ENCODE measurements around the gene SENP7. TPM values are rescaled to one million over a fixed set of nuclear protein-coding genes. Genes with fewer than 3 reads are reported as not detected.

The SENP7 gene
- total RNA-seq, 1 experiment from 2014 or later, result 7.9 TPM

DNA sequence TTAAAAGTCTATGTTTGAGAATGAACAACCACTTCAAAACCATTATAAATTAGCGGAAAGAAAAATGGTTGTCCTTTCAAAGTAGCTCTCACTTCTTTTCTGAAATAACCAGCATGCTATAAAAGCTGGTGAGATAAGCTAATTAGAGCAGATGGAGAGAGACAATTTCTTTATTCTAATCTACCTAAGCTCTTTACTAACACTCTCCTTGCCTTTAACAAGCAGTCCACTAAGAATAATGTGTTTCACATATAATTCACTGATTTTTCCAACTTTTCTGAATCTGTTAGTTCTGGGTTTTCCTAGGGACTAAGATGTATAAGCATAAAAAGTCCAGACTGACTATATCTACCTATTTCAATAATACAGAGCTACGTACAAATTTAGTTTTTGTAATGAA, 192.5 kb downstream of the SENP7 start, which contains the start of gene IMPG2:
Gene IMPG2 (minus strand): TSS at position 101 of the 400 bp plus-strand sequence. CDS start 203 bp downstream, outside the sequence.
- ATAC-seq (no peak), DNase-seq (ENCODE audit: low read depth, low spot score) (no peak)
- H4K20me1 ChIP-seq (ENCODE audit: insufficient read depth), result no peaks in the 10 kb centered on the region
- no peaks in the 10 kb centered on the region for H3K27me3 ChIP-seq (ENCODE audit: insufficient read depth, low read length)
- no TSS peak for BruUV-seq (replicated peaks)
- intact Hi-C loops (cut with micrococcal nuclease), result no loop called here
- POLR2A ChIA-PET, result no interaction called here
- no peaks in the 10 kb centered on the region for H3K9me2 ChIP-seq (ENCODE audit: insufficient read depth)
- no peak within 1 kb of the TSS for H3K9ac ChIP-seq (ENCODE audit: low read length)
- H3K4me1 ChIP-seq (ENCODE audit: control insufficient read depth in 1 of 2, insufficient read depth in 2 of 2, low read length in 2 of 2), result no peaks in the 10 kb centered on the region
- H3K4me3 ChIP-seq (replicated peaks in 1 of 2; ENCODE audit: low read depth in 1 of 2, low read length in 2 of 2), result no peak within 1 kb of the TSS
- RAD21 ChIA-PET (ENCODE audit: low non-redundant PET in 1 of 2, low total read pairs in 2 of 2, uncharacterized antibody in 2 of 2, unreplicated experiment in 2 of 2), result no interaction called here
- CTCF ChIA-PET, result no interaction called here
- no peaks in the 10 kb centered on the region for H3K79me2 ChIP-seq (ENCODE audit: insufficient read depth, low read length)
- H3K4me2 ChIP-seq (ENCODE audit: low read length), result no peak within 1 kb of the TSS
- no peak within 1 kb of the TSS for H3K27ac ChIP-seq (ENCODE audit: low read depth, low read length)
- H3K36me3 ChIP-seq (ENCODE audit: control insufficient read depth in 1 of 2, insufficient read depth in 2 of 2, low read length in 2 of 2), result no peaks in the 10 kb centered on the region
- H3K9me3 ChIP-seq (ENCODE audit: control insufficient read depth in 1 of 2, insufficient read depth in 1 of 2, low read depth in 1 of 2, low read length in 2 of 2), result no peaks in the 10 kb centered on the region
- TF ChIP-seq SIN3A (IDR thresholded peaks at IDR 0.05; ENCODE audit: low read depth) (no peak), EGR1 (IDR thresholded peaks at IDR 0.05; ENCODE audit: low read depth) (no peak), POLR2AphosphoS5 (IDR thresholded peaks at IDR 0.05; ENCODE audit: low read depth, low read length) (no peak), CEBPB (IDR thresholded peaks at IDR 0.05; ENCODE audit: low read depth) (no peak), RAD21 (IDR thresholded peaks at IDR 0.05; ENCODE audit: low read depth) (no peak), TCF7L2 (IDR thresholded peaks at IDR 0.05; ENCODE audit: borderline replicate concordance, extremely low read depth, insufficient read depth, insufficient read length) (no peak), SRF (IDR thresholded peaks at IDR 0.05; ENCODE audit: low read depth) (no peak), ZFX (IDR thresholded peaks at IDR 0.05) (no peak), SP1 (IDR thresholded peaks at IDR 0.05; ENCODE audit: low read depth) (no peak), POLR2A (IDR thresholded peaks at IDR 0.05; ENCODE audit: borderline replicate concordance, extremely low read depth, insufficient read depth, insufficient read length) (no peak), EZH2 (IDR thresholded peaks at IDR 0.05) (no peak), ZNF274 (IDR thresholded peaks at IDR 0.05; ENCODE audit: low read depth, low read length) (no peak), YY1 (IDR thresholded peaks at IDR 0.05; ENCODE audit: extremely low read depth, insufficient replicate concordance, low read depth, low read length) (no peak), ELF1 (IDR thresholded peaks at IDR 0.05; ENCODE audit: borderline replicate concordance, low read depth) (no peak), CTCF (IDR thresholded peaks at IDR 0.05 in 2 of 3, conservative IDR thresholded peaks at IDR 0.05 in 1 of 3; ENCODE audit: borderline replicate concordance in 1 of 3, insufficient read depth in 1 of 3, low read depth in 2 of 3, low read length in 2 of 3) (no peak)
- TF ChIP-seq, protein P1, sequence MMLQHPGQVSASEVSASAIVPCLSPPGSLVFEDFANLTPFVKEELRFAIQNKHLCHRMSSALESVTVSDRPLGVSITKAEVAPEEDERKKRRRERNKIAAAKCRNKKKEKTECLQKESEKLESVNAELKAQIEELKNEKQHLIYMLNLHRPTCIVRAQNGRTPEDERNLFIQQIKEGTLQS (IDR thresholded peaks at IDR 0.05), result no peak
- H2AFZ ChIP-seq (ENCODE audit: low read depth, low read length, poor library complexity, severe bottlenecking), result no peak within 1 kb of the TSS
